ENCODE data around the gene RBM15.

DNA sequence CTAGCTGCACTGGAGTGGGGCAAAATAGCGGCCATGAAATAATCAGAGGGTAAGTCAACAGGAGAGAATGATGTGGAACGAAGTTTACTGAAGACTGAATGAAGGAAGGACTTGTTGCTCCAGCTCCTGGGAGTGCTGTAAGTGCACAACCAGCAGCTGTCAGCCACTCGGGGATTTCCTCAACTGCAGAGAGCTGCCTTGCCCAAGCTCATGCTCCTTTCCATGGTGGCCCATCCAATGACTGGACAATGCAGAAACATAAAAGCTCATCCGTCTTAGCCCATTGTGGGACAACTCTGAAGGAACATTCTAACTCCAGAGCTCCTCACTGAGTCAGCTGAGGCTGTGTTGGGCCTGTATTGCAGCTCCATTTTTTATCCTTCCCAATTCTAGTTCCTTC, 21.1 kb upstream of the RBM15 start:
- TF ChIP-seq CTCF (IDR thresholded peaks at IDR 0.05; ENCODE audit: extremely low read depth in 1 of 2, insufficient read depth in 1 of 2, low read depth in 1 of 2, low read length in 2 of 2) (no peak), POLR2A (IDR thresholded peaks at IDR 0.05; ENCODE audit: low read depth, low read length) (no peak), EZH2 (IDR thresholded peaks at IDR 0.05; ENCODE audit: borderline replicate concordance, low read depth, low read length, severe bottlenecking) (no peak), POLR2AphosphoS5 (IDR thresholded peaks at IDR 0.05; ENCODE audit: insufficient read depth, low read depth, low read length) (no peak)

Measured in endothelial cell of umbilical vein (primary cell).